Activated naive CD4-positive, alpha-beta T cell treated with Interleukin-2 at 50 U/mL for 16 hours (primary cell): ENCODE results near the gene WTAP.
A peak's percentile ranks its signal among the peaks of the same experiment; 100 is the strongest.
"Not testable (repeated sequence)": the region's sequence is repeated elsewhere in the genome, so short reads cannot be mapped to it uniquely, and the experiment has no call there.

Experiments
- DNase-seq: peaks from one replicate; pipeline ENCODE4 v3.0.0-alpha.2; 2020

The WTAP gene

DNA sequence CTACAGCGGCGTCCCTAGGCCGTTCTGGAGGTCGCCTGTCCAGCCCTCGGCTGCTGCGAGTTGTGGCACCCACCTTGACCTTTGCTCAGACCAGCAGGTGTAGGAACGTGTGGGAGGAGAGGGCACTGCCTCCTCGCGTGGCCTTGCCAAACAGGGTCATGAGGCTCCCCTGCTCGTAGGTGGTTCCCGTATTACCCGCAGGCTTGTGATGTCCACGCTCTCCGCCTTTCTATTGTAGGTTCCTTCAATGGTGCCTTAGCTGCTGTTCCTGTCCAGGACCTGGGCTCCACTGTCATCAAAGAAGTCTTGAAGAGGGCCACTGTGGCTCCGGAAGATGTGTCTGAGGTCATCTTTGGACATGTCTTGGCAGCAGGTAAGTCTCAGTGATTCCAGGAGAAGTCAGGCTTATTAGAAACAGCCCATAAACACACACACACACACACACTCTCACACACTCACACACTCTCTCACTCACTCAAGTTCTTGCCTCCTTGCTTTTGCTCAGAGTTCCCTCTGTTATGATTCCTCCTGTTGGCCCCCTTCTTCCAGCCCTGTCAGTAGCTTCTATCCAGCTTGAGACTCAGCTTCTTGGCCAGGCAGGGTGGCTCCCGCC lies 35.5 kb downstream of the WTAP start:
- peak; percentile 24 for DNase-seq

DNA sequence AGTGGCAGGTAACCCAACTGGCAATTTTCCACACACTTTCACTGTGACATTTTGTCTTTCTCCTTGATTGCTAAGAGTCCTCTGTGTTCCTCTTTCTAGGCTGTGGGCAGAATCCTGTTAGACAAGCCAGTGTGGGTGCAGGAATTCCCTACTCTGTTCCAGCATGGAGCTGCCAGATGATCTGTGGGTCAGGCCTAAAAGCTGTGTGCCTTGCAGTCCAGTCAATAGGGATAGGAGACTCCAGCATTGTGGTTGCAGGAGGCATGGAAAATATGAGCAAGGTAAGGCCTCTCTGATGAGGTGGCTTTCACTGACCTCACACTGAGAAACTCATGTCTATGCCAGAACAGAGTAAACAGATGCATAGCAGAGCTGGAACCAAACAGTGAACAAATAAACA lies 39.6 kb downstream of the WTAP start:
- DNase-seq: no peak

DNA sequence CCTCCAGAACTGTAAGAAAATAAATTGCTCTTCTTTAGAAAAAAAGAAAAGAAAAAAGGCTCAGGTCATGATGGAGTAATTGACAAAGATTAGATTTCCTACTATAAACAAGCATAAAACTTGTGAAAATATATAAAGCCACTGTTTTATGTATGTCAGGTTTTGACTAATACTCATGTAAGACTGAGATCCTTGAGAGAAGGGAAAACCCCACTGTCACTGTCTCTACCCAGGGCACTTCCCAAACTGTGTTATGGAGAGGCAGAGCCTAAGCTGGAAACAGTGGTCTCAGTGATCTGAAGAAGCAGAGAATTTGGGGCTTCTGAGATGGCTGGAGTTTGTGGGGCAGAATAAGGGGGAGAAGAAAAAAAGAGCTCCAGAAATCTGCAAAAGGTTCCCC lies 42.2 kb downstream of the WTAP start:
- no peak for DNase-seq

DNA sequence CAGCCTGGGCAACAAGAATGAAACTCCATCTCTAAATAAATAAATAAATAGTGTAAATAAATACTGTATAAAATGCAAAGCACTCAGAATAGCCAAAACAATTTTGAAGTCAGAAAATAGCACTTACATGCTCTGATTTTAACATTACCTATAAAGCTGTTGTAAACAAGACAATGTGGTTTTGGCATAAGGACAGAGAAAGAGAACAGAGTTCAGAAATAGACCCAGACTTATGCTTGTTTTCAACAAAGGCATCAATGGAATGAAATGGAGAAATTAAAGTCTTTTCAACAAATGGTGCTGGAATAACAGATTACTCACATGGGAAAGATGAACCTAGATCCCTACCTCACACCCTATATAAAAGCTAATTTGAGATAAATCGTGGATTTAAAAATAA lies 44.9 kb downstream of the WTAP start:
- no peak for DNase-seq

DNA sequence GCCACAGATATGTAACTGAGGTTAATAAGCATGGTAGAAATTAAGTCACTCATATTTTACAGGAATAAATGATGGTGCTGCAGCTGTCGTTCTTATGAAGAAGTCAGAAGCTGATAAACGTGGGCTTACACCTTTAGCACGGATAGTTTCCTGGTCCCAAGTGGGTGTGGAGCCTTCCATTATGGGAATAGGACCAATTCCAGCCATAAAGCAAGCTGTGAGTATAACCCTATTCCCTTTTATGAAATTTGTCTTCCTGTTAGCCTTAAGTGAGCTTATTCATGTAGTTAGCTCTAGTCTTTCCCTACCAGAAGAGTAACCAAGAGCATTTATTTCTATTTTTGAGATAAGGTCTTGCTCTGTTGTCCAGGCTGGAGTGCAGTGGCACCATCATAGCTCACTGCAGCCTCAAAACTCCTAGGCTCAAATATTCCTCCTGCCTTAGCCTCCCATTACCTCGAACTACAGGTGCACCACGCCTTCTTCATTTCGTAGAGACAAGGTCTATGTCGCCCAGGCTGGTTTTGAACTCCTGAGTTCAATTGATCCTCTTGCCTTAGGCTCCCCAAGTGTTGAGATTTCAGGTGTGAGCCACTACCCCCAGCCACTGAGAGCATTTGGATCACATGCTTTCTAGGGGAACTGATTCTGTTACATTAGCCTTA lies 50.1 kb downstream of the WTAP start:
- DNase-seq: no peak

DNA sequence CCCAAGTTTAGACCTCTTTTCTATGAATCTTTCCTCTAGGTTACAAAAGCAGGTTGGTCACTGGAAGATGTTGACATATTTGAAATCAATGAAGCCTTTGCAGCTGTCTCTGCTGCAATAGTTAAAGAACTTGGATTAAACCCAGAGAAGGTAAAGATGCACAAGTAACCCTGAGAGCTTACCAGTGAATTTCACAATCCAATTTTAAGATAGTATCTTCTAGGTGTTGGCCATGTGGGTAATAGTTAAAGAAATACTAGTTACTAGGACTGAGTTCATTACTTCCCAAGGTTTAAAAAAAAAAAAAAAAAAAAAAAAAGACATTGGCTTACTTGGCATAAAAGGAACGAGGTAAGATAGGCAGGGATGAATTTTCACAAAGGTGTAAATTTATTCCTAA lies 50.8 kb downstream of the WTAP start:
- DNase-seq: no peak

DNA sequence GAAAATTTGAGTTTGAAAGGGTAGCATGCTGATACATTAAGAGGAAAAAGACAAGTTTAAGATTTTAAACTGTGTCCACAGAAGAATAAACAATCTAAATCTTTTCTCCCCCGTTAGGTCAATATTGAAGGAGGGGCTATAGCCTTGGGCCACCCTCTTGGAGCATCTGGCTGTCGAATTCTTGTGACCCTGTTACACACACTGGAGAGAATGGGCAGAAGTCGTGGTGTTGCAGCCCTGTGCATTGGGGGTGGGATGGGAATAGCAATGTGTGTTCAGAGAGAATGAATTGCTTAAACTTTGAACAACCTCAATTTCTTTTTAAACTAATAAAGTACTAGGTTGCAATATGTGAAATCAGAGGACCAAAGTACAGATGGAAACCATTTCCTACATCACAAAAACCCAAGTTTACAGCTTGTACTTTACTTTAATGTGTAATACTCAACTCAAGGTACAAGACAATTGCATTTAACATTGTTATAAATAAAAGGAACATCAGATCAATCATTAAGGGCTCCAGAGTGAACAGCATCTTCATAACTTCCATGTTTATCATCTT lies 51.3 kb downstream of the WTAP start:
- DNase-seq: no peak

DNA sequence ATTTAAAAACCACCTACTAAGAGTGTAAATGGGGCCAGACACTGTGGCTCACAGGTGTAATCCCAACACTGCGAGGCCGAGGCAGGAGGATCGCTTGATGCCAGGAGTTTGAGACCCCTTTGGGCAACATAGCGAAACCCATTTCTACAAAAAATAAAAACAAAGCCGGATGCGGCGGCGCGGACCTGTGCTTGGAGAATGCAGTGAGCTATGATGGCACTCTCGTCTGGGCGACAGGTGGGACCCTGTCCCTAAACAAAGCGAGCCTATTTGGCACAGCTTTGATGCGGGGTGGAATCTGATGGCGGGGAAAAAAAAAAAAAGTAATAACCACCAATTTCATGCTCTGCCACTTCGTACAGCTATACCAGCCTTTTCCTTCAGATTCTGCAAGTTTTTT lies 61.0 kb downstream of the WTAP start:
- DNase-seq: peak; percentile 24

DNA sequence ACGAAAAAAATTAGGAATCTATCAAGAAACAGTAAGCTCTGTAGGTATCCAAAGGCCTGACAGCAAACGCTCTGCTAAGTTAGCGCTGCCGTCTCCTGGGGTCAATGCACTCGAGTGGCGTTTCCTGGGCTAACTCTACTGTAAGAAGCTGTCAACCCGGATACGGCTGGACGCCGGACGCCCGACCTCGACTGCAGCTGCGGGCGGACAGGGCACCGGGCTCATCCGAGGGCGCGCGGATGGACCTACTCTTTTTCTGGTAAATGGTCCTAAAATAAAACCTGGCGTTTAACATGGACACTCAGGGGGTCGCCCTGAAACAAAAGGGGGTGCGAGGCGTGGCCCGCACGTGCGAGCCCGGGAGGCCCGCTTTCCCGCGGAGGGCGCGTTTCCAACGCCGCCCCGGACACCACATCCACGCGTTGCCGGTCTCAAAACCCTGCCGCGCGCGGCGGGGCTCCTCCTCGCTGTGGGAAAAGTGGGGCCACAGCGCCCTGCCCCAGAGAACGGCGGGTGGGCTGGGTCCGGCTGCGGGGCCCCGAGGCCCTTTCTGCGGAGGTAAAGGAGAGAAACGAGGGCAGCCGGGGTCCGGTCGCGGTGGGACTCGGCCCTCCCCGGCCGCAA lies 61.6 kb downstream of the WTAP start:
- DNase-seq: peak; percentile 23

DNA sequence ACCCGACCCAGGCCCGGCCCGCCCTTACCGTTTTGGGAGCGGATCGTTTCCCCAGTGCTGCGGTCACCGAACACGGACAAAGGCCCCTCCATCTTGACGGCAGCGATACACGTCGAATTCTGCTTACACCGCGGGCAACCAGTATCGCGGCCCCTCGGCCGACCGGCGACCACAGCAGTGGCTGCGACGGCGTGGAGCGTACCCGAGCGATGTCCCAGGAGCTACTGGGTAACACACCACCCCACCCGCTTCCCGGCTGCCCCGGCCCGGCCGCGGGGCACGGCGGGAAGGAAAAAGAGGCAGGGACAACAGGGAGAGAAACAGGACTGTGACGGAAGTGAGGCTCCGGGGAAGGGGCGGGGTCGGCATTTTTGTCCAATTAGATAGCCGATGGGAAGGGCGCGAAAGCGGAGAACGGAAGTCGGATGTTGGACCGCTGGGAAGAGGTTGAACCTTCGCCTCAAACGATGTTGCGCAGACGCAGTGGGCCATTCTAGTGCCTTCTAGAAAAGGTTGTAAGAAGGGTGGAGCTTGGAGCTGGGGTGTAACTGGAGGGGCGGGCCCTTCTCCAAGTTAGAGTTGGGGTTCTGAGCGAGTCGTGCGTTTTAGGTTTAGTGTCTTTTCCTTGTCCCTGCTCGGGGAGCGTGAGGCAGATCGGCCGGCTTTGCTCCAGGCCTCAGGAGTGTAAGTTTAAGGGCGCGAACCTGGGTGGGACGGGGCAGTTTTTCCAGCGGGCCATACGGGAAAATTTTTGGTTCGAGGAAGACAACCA lies 62.3 kb downstream of the WTAP start, which contains the start of gene TCP1:
Gene TCP1, minus strand, starts transcription at position 226 of the 772 bp plus-strand sequence. Its CDS starts 134 bp downstream, at position 92.
- peak; percentile 100 for DNase-seq

DNA sequence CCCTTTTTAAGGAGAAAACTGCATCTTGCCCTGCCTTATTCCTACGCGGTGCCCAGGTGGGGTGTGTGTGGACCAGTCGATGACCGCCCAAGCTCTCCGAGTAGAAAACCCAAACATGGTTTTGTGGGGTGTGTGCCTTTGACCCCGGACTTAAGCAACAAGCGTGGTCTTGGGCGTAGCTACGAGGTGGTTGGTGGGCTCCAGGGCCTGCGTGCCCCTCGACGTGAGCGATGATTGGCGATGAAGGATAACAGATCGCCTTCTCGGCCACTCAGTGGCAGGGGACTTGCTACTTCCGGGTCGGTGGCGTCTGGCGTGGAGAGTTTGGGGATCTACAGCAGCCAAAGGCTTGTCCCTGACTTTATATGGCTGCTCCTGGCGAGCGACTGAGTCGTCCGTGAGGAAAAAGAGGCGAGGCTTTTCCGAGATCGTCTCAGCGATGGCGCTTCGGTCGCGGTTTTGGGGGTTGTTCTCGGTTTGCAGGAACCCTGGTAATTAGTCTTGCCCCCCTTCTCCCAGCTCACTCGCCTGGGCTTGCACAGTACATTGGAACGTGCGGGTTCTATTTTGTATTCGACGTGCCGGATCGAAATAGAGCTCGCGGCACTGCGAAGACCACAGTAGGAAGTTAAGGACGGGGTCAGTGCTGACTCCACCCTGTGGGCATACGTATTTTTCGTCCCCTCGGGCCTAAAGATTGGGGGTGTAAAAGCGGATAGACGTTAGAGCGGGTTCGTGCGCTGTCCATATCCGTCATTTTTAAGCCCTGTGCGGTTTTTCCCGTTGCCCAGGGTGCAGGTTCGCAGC lies 63.0 kb downstream of the WTAP start, which contains the start of gene MRPL18:
Gene MRPL18, plus strand, starts transcription at position 319 of the 807 bp plus-strand sequence. Its CDS starts 121 bp downstream, at position 440.
- DNase-seq: peak; percentile 89

DNA sequence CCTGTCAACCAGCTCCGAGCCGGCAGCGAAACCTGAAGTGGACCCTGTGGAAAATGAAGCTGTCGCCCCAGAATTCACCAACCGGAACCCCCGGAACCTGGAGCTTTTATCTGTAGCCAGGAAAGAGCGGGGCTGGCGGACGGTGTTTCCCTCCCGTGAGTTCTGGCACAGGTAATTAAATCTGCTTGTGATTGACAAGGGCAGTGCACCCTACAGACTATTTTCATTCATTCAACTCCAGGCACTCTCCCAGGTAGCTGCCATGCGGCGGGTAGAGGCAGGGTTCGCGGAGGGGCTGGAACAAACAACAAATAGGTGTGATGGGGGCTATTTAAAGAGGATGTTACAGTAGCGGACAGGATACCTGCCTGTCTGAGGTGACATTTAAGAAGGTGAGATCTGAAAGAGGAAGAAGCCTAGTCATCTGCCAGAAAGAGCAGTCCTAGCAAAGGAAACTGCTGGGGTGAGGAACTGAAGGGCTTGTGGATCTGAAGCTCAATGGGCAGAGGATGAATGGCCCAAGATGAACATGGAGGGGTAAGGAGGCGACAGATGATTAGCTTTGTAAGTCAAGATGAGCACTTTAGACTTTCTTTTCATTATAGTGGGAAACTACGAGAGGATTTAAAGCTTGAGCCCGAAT lies 63.8 kb downstream of the WTAP start:
- no peak for DNase-seq

DNA sequence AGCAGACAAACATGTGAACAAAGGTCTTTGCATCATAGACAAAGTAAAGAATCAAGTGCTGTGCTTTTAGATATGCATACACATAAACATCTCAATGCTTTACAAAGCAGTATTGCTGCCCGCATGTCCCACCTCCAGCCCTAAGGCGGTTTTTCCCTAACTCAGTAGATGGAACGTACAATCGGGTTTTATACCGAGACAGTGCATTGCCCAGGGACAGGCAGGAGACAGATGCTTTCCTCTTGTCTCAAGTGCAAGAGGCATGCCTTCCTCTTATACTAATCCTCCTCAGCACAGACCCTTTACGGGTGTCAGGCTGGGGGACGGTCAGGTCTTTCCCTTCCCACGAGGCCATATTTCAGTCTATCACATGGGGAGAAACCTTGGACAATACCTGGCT lies 67.7 kb downstream of the WTAP start:
- DNase-seq: not testable (repeated sequence)

DNA sequence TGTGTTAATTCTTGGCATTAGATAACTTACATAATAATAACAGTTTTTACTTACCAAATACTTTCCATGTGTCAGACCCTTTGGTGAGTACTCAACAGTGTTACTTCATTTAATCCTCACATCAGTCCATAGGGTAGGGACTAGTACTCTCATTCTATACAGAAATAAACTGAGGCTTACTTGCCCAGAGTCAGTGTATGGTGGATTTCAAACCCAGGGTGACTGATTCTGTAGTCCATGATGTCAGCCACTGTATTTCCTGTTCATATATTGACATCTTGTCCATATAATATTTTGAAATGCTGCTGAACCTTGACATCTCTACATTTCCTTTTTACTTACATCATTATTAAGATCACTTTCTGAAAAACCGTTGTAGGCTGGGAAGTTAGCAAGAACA lies 70.2 kb downstream of the WTAP start:
- DNase-seq: no peak

DNA sequence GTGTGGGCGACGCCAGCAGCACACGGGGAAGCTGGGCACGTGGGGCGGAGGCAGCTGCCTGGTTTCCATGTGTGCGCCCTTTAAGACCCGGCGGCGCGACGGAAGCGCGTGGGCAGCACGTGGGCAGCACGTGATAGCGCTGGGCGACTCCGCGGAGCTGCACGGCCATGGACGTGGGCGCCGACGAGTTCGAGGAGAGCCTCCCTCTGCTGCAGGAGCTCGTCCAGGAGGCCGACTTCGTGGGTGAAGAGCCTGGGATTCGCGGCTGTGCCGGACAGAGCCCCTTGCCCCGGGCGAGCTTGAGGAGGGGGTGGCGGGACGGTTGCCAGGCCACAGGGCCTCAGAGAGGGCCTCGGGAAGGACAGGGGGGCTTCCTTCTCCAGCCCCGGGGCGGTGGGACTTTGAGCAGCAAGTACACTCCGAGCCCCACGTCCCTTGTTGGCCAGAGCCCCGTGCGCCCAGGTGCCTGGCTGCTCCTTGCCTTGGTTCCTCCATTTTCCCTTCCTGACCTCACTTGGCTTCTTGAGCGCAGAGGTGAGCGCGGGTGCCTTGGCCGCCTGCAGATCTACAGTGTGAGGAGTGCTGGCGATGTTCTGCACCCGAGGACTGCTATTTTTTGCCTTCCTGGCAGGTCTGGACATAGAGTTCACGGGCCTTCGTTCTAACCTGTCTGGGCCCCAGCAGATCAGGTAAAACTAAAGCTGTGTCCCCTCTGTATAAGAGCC lies 73.0 kb downstream of the WTAP start, which contains the start of gene PNLDC1:
Gene PNLDC1, plus strand, starts transcription at position 136 of the 725 bp plus-strand sequence. Its CDS starts 32 bp downstream, at position 168.
- no peak for DNase-seq

DNA sequence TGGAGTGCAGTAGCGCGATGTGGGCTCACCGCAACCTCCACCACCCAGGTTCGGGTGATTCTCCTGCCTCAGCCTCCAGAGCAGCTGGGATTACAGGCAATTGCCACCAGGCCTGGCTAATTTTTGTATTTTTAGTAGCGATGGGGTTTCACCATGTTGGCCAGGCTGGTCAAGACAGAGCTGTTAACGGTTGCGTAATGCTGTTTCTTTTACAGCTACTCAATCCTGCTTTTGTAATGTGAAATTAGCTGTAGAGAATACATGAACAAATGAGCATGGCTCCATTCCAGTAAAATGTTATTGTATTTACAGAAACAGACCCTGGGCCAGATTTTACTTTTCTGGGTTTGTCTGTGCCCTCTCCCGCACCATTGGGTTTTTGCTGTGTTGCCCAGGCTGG lies 74.6 kb downstream of the WTAP start:
- no peak for DNase-seq

DNA sequence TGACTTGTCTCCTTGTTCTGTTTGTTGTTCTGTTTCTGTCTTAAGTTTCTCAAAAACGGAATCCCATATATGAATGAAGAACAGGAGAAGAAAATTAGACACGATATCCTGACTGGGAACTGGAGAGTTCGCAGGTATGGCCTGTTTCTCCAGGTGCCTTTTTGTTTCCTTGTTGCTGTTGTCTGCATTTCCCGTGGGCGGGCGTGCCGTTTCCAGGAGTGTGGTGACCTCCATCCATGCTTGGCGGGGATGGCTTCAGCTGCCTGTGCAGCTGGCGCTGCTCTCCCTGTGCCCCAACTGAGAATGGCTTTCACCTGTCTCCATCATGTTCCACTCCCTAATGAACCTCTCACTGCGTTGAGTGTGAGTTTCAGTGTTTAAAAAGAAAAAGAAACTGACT lies 77.2 kb downstream of the WTAP start:
- no peak for DNase-seq

DNA sequence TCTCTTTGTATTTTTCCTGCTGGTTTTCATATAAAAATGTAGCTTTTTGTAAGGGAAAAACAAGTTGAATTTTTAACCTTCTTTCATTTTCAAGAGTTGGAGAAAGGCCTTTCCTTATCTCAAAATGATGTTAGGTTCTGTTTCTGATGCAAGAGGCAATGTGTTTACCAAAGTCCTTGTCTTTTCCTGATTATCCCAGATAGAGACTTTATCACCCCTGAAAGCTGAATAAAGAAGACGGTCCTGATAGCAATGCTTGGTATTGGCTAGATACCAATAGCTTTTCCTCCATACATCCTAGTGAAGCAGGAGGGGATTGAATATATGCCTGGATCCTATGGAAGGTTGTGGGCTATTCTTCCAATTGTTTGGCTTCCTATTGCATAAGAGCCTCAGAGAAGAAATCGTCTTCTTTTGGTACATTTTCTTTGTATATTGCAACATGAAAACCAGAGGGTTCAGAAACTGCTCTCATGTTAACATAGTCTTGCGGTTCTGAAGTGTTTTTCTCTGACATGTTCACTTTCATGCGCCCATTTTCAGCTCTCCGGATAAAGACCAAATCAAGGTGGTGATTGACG lies 78.2 kb downstream of the WTAP start:
- no peak for DNase-seq
